C4-2B (cell line): ENCODE results near the gene IFNA14.
"Not testable (repeated sequence)": the region's sequence is repeated elsewhere in the genome, so short reads cannot be mapped to it uniquely, and the experiment has no call there.

ENCODE experiments used
- ZFX ChIP-seq: fragments of 450-650 bp; IDR thresholded peaks from 2 replicates; pipeline ENCODE4 v1.6.1; 2017
- TF ChIP-seq, protein P1 (sequence below): fragments of 450-650 bp; conservative IDR thresholded peaks from 2 replicates; pipeline ENCODE4 v1.5.1; 2017; ENCODE audit warnings: mild to moderate bottlenecking

DNA sequence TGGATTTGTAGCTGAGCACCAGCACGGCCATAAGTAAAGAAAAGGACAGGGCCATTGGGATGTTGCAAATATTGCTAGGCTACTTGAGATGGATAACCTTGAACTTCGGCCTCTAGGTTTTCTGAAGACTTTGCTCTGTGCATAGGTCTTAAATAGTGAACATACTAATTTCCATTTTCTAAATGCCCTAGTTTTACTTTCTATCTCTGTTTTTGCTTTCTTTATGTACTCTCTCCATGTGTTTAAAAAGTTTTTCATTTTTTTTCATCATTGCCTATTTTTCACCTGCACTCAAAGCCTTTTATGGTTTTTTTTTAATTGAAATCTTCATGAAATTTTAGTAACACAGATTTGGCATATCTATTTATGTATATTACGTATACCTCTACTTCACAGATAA is 32.8 kb downstream of the IFNA14 start, which contains the start of gene IFNA10:
- TF ChIP-seq, protein P1, sequence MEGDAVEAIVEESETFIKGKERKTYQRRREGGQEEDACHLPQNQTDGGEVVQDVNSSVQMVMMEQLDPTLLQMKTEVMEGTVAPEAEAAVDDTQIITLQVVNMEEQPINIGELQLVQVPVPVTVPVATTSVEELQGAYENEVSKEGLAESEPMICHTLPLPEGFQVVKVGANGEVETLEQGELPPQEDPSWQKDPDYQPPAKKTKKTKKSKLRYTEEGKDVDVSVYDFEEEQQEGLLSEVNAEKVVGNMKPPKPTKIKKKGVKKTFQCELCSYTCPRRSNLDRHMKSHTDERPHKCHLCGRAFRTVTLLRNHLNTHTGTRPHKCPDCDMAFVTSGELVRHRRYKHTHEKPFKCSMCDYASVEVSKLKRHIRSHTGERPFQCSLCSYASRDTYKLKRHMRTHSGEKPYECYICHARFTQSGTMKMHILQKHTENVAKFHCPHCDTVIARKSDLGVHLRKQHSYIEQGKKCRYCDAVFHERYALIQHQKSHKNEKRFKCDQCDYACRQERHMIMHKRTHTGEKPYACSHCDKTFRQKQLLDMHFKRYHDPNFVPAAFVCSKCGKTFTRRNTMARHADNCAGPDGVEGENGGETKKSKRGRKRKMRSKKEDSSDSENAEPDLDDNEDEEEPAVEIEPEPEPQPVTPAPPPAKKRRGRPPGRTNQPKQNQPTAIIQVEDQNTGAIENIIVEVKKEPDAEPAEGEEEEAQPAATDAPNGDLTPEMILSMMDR = not testable (repeated sequence)
- not testable (repeated sequence) for TF ChIP-seq ZFX
